ENCODE measurements around the gene CCL16. TPM values are rescaled to one million over a fixed set of nuclear protein-coding genes. Genes with fewer than 3 reads are reported as not detected.

CCL16 gene
- total RNA-seq, 1 donor from 2014 or later = not detected

GRCh38 chr17:35981908-35982330, 622 bp upstream of the CCL16 start:
- H3K36me3 Mint-ChIP-seq (ENCODE audit: unreplicated experiment) = no peaks in the 10 kb centered on the region
- no peak overlapping the region for H3K27ac Mint-ChIP-seq (ENCODE audit: unreplicated experiment)
- DNase-seq = no peak
- no peak overlapping the region for H3K4me3 Mint-ChIP-seq (ENCODE audit: unreplicated experiment)
- no peaks in the 10 kb centered on the region for H3K4me1 Mint-ChIP-seq (ENCODE audit: low read depth, unreplicated experiment)
- TF ChIP-seq CTCF (IDR thresholded peaks at IDR 0.05; ENCODE audit: partially characterized antibody, unreplicated experiment) = no peak
- H3K9me3 Mint-ChIP-seq (ENCODE audit: unreplicated experiment) = no peaks in the 10 kb centered on the region
- peaks cover 4% of the 10 kb centered on the region for H3K27me3 Mint-ChIP-seq (ENCODE audit: unreplicated experiment)

GRCh38 chr17:35978346-35978745, 3.0 kb downstream of the CCL16 start:
- TF ChIP-seq CTCF (IDR thresholded peaks at IDR 0.05; ENCODE audit: partially characterized antibody, unreplicated experiment) = no peak
- Mint-ChIP-seq H3K27me3 (ENCODE audit: unreplicated experiment) (peaks cover 4% of the 10 kb centered on the region), H3K36me3 (ENCODE audit: unreplicated experiment) (no peaks in the 10 kb centered on the region), H3K27ac (ENCODE audit: unreplicated experiment) (no peak overlapping the region), H3K9me3 (ENCODE audit: unreplicated experiment) (no peaks in the 10 kb centered on the region), H3K4me1 (ENCODE audit: low read depth, unreplicated experiment) (no peaks in the 10 kb centered on the region), H3K4me3 (ENCODE audit: unreplicated experiment) (no peak overlapping the region)
- DNase-seq = no peak

GRCh38 chr17:35977509-35977908, 3.8 kb downstream of the CCL16 start:
- Mint-ChIP-seq H3K4me3 (ENCODE audit: unreplicated experiment) (no peak overlapping the region), H3K27me3 (ENCODE audit: unreplicated experiment) (peaks cover 4% of the 10 kb centered on the region), H3K36me3 (ENCODE audit: unreplicated experiment) (no peaks in the 10 kb centered on the region), H3K9me3 (ENCODE audit: unreplicated experiment) (no peaks in the 10 kb centered on the region), H3K27ac (ENCODE audit: unreplicated experiment) (no peak overlapping the region), H3K4me1 (ENCODE audit: low read depth, unreplicated experiment) (no peaks in the 10 kb centered on the region)
- TF ChIP-seq CTCF (IDR thresholded peaks at IDR 0.05; ENCODE audit: partially characterized antibody, unreplicated experiment) = no peak
- DNase-seq = no peak

GRCh38 chr17:35973333-35974260, 7.7 kb downstream of the CCL16 start:
- H3K9me3 Mint-ChIP-seq (ENCODE audit: unreplicated experiment) = no peaks in the 10 kb centered on the region
- no peak overlapping the region for H3K4me3 Mint-ChIP-seq (ENCODE audit: unreplicated experiment)
- H3K27ac Mint-ChIP-seq (ENCODE audit: unreplicated experiment) = no peak overlapping the region
- no peaks in the 10 kb centered on the region for H3K4me1 Mint-ChIP-seq (ENCODE audit: low read depth, unreplicated experiment)
- H3K36me3 Mint-ChIP-seq (ENCODE audit: unreplicated experiment) = no peaks in the 10 kb centered on the region
- no peaks in the 10 kb centered on the region for H3K27me3 Mint-ChIP-seq (ENCODE audit: unreplicated experiment)
- DNase-seq = no peak
- no peak for TF ChIP-seq CTCF (IDR thresholded peaks at IDR 0.05; ENCODE audit: partially characterized antibody, unreplicated experiment)

GRCh38 chr17:35972945-35973332, 8.4 kb downstream of the CCL16 start:
- Mint-ChIP-seq H3K9me3 (ENCODE audit: unreplicated experiment) (no peaks in the 10 kb centered on the region), H3K27me3 (ENCODE audit: unreplicated experiment) (no peaks in the 10 kb centered on the region), H3K36me3 (ENCODE audit: unreplicated experiment) (no peaks in the 10 kb centered on the region), H3K4me1 (ENCODE audit: low read depth, unreplicated experiment) (no peaks in the 10 kb centered on the region), H3K4me3 (ENCODE audit: unreplicated experiment) (no peak overlapping the region), H3K27ac (ENCODE audit: unreplicated experiment) (no peak overlapping the region)
- no peak for DNase-seq
- no peak for TF ChIP-seq CTCF (IDR thresholded peaks at IDR 0.05; ENCODE audit: partially characterized antibody, unreplicated experiment)

Data from glutamatergic neuron (in vitro differentiated cells).